ENCODE data around the gene LRRC58. TPM values are rescaled to one million over a fixed set of nuclear protein-coding genes. Genes with fewer than 3 reads are reported as not detected.
"Not testable (repeated sequence)": the region's sequence is repeated elsewhere in the genome, so short reads cannot be mapped to it uniquely, and the experiment has no call there.

The LRRC58 gene
- polyA plus RNA-seq, 1 donor: 11.1 TPM

- DNase-seq (ENCODE audit: low read depth): no peak
These were observed 9.8 kb downstream of the LRRC58 start for GRCh38 chr3:120339362-120339761.

DNA sequence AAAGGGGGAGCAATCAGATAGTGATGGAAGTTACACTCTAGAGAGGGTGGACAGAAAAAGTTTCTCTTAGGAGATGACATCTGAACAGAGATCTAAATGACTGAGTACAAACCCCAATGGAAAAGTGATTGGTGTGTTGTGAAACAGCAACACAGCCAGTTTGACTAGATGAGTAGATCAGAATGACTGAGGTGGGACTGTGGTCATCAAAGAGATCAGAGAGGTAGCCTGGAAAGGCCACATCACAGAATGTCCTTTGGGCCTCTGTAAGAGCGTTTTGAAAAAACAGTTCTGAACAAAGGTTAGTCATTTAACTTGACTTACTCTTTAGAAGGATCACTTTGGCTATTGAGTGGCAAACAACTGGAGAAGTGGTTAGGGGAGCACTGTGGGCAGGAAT lies 10.6 kb downstream of the LRRC58 start:
- DNase-seq (ENCODE audit: low read depth): no peak

DNA sequence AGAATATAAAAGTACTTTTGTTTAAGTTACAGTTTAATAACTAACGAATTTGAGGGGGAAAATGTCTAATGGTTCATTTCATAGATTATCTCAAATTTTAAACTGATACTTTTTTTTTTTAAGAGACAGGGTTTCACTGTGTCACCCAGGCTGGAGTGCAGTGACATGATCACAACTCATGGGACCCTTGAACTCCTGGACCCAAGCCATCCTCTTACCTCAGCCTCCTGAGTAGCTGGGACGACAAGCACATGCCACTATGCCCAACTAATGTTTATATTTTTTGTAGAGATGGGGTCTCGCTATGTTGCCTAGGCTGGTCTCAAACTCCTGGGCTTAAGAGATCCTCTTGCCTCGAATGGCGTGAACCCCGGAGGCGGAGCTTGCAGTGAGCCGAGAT lies 16.5 kb downstream of the LRRC58 start:
- DNase-seq (ENCODE audit: low read depth): no peak

DNA sequence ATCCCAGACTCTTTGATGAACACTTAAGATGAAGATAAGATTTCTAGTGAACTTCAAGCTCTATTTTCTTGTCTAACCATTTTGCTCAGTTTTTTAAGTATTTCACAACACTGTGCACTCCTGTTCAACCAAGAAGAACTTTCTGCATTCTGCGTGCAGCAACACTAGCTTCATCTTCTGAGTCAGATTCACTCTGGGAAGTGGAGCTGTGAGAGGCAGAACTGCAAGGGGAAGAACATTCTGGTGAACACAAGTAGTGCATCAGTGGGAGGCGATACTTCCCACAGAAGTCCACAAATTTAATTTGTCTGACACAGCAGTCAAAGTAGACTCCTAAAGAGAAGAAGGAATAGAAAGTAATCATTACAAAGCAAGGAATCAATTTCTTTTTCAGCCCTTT lies 18.1 kb downstream of the LRRC58 start:
- no peak for DNase-seq (ENCODE audit: low read depth)

GRCh38 chr3:120326784-120327183 lies 22.4 kb downstream of the LRRC58 start:
- no peak for DNase-seq (ENCODE audit: low read depth)

DNA sequence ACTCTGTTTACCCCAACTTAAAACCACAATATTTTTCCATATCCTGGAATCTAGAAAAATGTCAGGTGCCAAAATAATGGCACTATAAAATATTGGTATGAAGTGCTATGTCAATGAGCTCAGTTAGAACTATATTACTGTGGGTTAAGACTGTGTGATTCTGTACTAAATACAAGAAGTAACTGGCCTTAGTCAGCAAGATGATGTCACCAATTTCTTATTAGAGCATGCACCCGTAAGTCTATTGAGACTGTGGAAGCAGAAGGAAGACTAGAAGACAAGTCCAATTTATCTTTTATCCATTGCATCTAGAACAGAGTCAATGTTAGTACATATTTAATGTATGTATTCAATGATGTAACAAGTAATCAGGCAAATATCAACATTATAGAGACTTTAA lies 25.0 kb downstream of the LRRC58 start:
- DNase-seq (ENCODE audit: low read depth): no peak

DNA sequence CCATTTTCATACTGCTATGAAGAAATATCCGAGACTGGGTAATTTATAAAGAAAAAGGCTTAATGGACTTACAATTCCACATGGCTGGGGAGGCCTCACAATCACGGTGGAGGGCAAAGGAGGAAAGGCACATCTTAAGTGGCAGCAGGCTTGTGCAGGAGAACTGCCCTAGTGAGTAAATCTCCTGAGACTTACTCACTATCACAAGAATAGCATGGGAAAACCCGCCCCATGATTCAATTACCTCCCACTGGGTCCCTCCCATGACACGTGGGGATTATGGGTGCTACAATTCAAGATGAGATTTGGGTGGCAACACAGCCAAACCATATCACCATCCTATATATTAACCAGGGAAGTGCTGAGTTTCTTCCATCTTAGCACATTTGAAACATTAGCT lies 25.4 kb downstream of the LRRC58 start:
- DNase-seq (ENCODE audit: low read depth): not testable (repeated sequence)

DNA sequence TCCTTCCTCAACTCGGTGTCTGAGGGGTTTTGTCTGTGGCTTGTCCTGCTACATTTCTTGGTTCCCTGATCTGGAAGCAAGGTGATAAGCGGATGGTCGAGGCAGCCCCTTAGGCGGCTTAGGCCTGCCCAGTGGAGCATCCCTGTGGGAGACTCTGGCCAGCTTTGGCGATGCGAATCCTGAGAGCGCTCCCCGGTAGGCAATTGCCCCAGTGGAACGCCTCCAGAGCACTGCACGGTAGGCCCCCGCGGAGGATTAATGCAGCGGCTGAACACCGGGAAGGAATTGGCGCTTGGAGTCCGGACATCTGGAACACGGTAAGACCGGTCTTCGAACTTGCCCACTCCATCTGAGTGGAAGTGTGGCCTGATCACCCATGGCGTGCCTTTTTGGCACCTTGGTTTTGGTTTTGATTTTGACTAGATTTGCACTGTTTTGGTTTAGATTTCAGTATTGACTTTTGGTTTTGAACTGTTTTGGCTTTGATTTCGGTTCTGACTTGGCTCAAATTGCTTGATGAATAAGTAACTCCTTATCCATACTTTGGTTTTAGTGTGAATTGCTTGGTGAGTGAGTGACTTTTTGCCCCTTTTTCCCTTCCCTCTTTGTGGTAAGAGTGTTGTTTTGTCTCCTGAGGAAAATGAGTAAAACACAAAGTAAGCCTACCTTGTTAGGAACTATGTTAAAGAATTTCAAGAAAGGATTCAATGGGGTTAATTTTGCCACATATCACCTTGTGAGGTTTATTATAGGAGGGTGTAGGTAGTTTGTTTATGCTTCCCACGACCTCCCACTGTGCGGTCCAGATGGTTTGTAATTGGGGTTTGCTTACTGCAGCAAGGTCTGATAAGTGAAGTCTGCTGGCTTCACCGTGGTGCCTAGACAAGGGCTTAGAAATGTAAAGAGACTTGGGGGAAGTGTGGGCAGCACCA lies 37.0 kb downstream of the LRRC58 start:
- DNase-seq (ENCODE audit: low read depth): no peak

- no peak for DNase-seq (ENCODE audit: low read depth)
These were observed 42.4 kb downstream of the LRRC58 start for GRCh38 chr3:120306519-120307455.

DNA sequence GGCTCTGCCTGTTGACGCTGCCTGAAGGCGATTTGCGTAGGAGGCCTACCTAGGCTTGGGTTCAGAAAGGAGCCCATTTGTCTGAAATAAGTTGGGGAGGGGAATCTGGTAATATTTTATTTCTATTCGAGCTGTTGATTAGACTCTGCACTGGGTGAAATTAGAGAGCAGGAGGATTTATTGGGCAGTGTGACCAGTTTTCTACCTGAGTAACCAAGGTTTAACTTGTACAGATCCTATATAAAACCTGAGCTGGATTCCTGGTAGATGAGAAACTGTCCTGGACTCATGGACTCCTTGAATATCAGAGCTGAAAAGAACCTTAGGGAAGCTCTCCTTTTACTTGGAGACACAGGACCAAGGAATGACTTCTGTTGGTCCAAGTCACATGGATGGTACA lies 44.5 kb downstream of the LRRC58 start:
- no peak for DNase-seq (ENCODE audit: low read depth)

GRCh38 chr3:120302361-120302760 lies 46.8 kb downstream of the LRRC58 start:
- peak; percentile 2 for DNase-seq (ENCODE audit: low read depth)

GRCh38 chr3:120300971-120301370 lies 48.2 kb downstream of the LRRC58 start:
- DNase-seq (ENCODE audit: low read depth): no peak

DNA sequence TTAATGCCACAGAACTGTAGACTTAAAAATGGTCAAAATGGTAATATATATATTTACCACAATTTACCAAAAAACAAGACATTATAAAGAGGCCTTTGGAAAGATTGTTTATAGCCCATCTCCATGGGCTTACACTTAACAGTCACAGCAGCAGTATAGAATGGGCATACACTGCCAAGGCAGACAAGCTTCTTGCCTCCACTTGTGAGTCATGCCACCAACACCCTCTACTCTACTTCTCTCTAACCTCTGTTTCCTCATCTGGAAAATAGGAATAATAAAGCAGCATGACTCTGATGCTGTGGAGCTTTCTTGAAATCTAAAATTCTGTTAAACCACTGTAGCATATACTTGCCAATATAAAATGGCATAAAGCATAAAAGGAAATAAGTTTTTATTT lies 49.8 kb downstream of the LRRC58 start:
- DNase-seq (ENCODE audit: low read depth): no peak

- no peak for DNase-seq (ENCODE audit: low read depth)
These were observed 50.2 kb downstream of the LRRC58 start for GRCh38 chr3:120298996-120299395.

- not testable (repeated sequence) for DNase-seq (ENCODE audit: low read depth)
These were observed 57.6 kb downstream of the LRRC58 start for GRCh38 chr3:120291552-120291951.

- DNase-seq (ENCODE audit: low read depth): no peak
These were observed 59.5 kb downstream of the LRRC58 start for GRCh38 chr3:120289636-120290035.

GRCh38 chr3:120286465-120286864 lies 62.7 kb downstream of the LRRC58 start:
- no peak for DNase-seq (ENCODE audit: low read depth)

DNA sequence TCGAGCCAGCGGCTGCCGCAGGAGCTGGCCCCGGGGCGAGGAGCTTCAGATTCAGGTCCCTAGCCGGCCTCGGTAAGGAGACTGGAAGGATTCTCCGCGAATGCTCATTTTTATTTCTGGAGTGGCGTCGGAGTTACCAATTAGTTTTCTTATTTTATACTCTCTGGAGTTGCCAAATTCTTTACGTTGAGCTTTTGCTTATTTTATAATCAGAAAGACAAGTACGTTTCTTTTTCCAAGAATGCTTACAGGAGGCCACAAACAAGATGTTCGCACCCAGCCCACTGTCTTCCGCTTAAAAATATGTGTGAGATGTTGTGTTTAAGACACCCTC lies 63.7 kb downstream of the LRRC58 start:
- no peak for DNase-seq (ENCODE audit: low read depth)

- no peak for DNase-seq (ENCODE audit: low read depth)
These were observed 64.2 kb downstream of the LRRC58 start, which contains the start of gene GPR156 for GRCh38 chr3:120284747-120285507. Gene GPR156 (minus strand): TSS chr3:120285222. CDS start chr3:120244098, 41,124 bp downstream.

- DNase-seq (ENCODE audit: low read depth): no peak
These were observed 67.9 kb downstream of the LRRC58 start for GRCh38 chr3:120281261-120281660.

DNA sequence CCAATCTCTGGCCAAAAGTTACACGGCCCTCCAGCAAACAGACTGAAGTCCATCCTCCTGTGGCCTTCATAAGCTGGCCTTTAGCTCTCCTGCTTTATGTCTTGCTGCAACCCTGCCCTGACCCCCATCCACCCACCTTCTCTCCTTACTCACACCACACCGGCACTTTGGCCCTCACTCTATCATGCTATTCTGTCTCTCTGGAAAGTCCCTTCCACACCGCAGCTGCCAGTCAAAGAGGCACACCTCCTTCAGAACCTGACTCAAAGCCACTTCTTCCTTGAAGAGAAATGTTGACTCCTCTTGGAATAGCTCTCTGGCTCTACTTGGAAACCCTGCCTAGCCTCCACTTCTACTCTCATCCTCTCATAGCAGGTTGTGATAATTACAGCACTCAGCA lies 68.6 kb downstream of the LRRC58 start:
- DNase-seq (ENCODE audit: low read depth): no peak

- no peak for DNase-seq (ENCODE audit: low read depth)
These were observed 69.1 kb downstream of the LRRC58 start for GRCh38 chr3:120280026-120280425.
